HG02973 (cell line): ENCODE data around the gene ADAM23.
"Not testable (repeated sequence)": the region's sequence is repeated elsewhere in the genome, so short reads cannot be mapped to it uniquely, and the experiment has no call there.

Source experiments
- ATAC-seq: cut with Tn5 transposase; IDR thresholded peaks from one replicate; pipeline ENCODE4 v1.9.1; 2021; ENCODE audit warnings: moderate library complexity; ENCODE audit not compliant: unreplicated experiment

ADAM23 gene, protein sequence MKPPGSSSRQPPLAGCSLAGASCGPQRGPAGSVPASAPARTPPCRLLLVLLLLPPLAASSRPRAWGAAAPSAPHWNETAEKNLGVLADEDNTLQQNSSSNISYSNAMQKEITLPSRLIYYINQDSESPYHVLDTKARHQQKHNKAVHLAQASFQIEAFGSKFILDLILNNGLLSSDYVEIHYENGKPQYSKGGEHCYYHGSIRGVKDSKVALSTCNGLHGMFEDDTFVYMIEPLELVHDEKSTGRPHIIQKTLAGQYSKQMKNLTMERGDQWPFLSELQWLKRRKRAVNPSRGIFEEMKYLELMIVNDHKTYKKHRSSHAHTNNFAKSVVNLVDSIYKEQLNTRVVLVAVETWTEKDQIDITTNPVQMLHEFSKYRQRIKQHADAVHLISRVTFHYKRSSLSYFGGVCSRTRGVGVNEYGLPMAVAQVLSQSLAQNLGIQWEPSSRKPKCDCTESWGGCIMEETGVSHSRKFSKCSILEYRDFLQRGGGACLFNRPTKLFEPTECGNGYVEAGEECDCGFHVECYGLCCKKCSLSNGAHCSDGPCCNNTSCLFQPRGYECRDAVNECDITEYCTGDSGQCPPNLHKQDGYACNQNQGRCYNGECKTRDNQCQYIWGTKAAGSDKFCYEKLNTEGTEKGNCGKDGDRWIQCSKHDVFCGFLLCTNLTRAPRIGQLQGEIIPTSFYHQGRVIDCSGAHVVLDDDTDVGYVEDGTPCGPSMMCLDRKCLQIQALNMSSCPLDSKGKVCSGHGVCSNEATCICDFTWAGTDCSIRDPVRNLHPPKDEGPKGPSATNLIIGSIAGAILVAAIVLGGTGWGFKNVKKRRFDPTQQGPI

DNA sequence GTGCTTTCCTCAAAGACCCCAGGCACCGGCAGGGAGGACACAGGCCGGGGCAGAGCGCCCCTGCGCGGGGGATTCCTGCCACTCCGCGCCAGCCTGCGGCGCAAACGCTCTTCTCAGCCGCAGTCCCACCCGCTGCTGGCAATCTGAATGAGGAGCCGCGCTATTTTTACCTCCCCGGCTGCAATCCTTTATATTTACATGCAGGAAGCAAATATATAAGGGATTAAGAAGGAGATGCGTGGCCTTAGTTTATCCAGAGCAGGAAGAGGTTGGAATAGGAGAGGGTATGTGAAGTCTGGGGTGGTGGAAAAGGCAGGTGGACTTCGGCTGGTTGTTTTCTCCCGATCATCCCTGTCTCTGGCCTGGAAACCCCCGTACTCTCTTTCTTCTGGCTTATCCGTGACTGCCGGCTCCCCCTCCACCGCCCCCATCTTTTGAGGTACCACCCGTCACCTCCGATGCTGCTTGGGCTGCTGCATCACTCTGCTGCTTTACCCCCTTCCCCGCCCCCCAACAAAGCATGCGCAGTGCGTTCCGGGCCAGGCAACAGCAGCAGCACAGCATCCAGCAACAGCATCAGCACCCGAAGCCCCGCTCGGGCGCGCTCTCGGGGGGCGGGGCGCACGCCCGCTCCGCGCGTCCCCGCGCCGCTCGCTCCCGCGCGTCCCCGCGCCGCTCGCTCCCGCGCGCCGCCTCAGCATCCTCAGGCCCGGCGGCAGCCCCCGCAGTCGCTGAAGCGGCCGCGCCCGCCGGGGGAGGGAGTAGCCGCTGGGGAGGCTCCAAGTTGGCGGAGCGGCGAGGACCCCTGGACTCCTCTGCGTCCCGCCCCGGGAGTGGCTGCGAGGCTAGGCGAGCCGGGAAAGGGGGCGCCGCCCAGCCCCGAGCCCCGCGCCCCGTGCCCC lies at the start of gene ADAM23:
ADAM23 (plus strand) TSS at position 700 of the 902 bp plus-strand sequence. CDS start 335 bp downstream, outside the sequence.
- ATAC-seq, result peak; percentile 37

- no peak for ATAC-seq
Observed at GRCh38 chr2:206396211-206396610, 47.1 kb upstream of the ADAM23 start.

DNA sequence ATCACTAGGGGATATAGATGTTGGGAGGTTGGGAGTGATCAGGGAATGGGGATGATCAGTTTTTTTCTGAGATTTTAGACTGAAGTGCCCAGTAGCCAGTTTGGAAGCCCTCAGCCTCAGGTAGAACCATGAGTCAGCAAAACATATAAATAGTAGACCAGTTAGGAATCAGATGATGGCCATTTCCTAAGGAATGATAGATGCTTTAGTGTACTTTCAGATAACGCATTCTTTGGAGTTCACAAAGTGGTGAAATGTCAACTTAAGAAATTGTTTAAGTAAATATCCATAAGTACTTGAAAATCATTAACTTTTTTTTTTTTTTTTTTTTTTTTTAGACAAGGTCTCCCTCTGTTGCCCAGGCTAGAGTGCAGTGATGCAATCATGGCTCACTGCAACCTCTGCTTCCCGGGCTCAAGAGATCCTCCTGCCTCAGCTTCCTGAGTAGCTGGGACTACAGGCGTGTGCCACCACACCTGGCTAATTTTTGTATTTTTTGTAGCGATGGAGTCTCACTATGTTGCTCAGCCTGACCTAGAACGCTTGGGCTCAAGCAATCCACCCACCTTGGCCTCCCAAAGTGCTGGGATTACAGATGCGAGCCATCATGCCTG lies 40.3 kb upstream of the ADAM23 start:
- not testable (repeated sequence) for ATAC-seq

GRCh38 chr2:206408323-206409320 lies 34.7 kb upstream of the ADAM23 start:
- ATAC-seq, result peak; percentile 96

GRCh38 chr2:206410714-206411113 lies 32.6 kb upstream of the ADAM23 start:
- no peak for ATAC-seq

GRCh38 chr2:206415618-206416243 lies 27.6 kb upstream of the ADAM23 start:
- no peak for ATAC-seq

DNA sequence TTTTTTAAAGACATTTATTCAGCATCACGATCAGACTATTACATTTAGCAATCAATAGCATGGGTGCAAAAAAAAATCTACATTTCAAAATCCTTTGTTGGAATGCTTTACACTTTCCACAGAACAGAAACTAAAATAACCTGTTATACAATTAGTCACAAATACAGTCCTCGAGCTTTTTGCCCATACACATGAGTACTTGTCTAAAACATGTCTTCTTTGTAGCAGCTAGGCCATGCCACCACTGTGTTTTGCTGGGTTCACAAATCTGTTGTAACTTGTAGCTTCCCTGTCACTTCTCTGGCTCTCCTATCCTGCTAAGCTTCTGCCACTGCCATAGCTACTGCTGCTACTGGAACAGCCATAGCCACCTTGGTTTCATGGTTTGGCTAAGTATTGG lies 24.4 kb upstream of the ADAM23 start:
- no peak for ATAC-seq

- ATAC-seq, result no peak
Observed at GRCh38 chr2:206420721-206421120, 22.6 kb upstream of the ADAM23 start.

GRCh38 chr2:206422493-206422892 lies 20.8 kb upstream of the ADAM23 start:
- no peak for ATAC-seq

GRCh38 chr2:206423147-206423546 lies 20.2 kb upstream of the ADAM23 start:
- ATAC-seq, result no peak

DNA sequence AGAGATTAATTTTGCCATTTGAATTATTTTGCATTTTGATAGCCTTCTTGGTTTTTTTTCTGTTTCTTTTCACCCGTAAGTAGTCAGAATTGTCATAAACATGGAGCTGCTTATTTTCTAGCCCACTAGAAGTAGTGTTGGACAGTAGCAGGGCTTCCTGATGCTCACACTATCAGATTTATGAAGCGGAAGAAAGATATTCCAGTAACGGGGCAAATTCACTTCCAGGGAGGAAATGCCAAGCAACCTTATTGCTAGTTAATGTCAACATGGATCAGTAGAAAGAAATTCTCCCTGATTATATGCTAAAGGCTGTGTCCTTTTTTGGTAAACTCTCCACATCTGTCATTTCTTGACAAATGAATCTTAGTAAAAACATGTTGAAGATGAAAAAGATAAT lies 19.2 kb upstream of the ADAM23 start:
- no peak for ATAC-seq

DNA sequence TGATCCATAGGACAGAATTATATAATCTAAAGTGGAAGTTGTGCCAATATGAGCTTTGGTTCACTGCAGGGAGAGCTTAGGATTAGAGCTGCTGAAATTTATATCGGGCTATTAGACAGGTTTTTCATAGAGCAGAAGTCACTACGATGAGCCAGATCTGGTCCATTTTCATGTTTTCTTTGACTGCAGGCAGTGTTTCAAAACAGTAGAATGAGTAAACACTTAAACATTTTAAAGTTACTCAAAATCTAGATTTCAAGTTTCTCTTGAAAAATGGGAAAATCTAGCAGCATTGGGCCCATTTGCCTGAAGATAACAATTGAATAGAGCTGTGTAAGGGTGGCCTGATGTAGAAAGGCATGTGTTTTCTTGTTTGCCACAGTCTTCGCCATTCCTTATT lies 14.5 kb upstream of the ADAM23 start:
- no peak for ATAC-seq

- no peak for ATAC-seq
Observed at GRCh38 chr2:206430452-206430851, 12.9 kb upstream of the ADAM23 start.

GRCh38 chr2:206431439-206431838 lies 11.9 kb upstream of the ADAM23 start:
- no peak for ATAC-seq

DNA sequence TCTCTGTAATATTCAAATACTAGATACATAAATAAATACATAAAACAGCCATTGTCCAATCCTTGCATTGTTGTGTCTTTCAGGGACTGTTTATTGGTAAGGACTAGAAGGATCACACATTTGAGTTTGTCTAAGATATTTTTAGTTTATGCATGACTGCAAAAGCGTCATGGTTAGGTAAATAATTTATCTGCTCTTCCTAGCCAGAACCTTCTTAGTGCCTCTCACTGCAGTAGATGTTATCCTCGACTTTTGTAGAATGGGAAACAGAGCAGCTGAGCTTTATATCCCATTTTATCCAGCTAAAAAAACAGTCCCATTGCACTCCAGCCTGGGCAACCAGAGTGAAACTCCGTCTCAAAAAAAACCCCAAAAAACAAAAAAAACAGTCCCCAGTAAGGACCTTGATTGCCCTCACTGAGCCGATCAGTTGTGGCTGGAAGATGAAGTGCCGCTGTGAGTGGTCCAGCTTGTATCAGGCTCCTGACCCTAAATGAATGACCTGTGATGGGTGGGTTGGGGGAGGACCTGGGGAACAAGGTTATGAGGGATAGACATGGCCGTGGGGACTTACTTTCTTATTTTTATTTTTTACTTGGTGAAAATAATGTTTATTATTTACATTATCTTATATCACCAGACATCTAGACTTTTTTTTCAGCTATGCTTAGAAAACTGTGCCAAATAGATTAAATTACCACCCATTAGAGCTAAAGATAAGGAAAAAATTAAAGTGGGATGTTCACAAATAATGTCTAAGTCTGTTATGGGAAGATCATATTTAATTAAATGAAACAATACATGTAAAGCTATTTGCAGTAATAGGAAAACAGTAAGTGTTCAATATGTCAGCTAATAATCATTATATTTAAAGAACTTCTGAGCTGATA lies 10.9 kb upstream of the ADAM23 start:
- ATAC-seq, result no peak

DNA sequence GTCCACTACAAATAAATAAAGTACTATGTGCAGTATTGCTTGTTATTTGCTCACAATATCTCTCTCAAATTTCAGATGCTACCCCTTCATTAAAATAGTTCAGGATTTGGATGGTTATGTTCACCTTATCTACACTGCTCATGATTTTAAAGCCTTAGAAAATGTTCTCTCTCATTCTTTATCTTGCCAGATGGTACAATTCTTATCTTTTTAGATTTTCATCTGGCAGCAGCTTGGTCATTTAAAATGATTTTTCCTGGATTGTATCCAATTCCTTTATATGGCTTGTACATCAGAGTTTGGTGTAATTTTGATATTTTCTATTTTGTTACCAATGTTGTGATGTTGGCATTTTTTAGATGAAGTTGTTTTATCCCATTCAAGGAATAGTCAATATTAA lies 10.1 kb upstream of the ADAM23 start:
- ATAC-seq, result no peak

DNA sequence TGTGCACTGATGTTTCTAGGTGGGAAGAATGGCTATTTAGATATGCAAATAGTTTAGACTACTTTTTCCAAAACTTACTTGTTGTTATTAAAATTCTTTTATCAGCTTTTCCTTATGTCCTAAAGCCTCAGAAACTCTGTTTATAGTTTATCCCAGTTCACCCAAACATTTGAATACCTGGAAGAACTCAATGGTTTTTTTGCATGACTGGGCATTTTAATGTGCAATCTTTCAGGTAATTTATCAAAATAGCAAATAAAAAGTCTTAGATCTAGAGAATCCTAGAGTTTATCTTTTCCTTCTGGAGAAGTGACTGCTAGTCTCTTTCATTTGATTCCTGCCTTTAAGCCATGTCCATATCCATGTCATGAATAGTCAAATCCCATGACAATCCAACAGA lies 9.6 kb upstream of the ADAM23 start:
- no peak for ATAC-seq

DNA sequence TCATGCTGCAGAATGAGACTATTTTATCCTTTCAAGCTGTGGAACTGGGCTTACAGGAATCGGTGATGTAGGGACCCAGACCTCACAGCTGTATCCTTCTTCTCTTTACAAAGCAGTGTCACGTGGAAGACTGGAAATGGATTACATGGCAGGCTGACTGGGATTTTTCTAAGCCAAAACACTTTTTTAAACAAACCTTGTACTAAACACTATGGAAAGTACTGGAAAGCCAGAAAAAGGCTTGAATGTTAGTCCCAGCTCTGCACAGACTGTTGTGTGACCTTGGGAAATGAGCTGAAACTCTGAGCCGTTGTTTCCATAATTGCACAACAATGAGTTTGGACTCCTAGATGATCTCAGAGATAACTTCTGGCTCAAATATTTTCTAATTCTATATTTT lies 7.6 kb upstream of the ADAM23 start:
- no peak for ATAC-seq
